GM18526 (cell line): ENCODE data around the gene ZNF341.

Experiments used
- POLR2A ChIP-seq: IDR thresholded peaks from 3 replicates; pipeline ENCODE4 v1.6.1; 2011; ENCODE audit not compliant: insufficient read length; ENCODE audit errors: extremely low read depth

Gene ZNF341

DNA sequence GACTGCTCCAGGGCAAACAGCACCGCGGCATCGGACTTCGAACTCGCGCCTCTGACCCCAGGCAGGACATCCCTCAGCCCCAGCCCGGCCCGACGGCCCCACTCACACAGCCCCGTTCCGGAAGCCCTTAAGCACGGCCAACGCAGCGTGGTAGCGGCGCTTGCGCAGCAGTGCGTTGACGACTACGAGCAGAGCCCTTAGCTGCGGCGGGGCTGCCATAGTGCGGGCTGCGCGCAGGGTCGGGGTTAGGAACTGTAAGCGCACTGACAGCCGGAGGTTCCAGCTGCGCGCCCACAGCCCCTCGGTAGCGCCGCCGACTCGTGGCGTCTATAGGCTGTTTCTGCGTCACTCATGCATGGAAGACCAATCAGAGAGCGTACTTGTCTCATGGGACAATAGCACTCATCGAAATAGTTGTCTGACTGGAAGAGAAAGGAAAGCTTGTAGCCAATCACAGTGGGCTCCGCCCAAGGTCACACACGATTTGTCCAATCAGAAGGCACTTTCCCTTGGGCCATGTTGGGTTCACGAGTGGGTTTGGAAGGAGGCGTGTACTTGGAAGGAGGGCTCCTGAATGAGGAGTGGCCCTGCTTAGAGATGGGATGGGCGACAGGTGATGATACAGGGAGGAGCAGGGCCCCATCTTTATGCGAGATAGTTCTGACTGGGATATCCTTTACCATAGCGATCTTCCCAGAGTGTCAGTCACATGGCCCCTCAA, 11.6 kb upstream of the ZNF341 start, which contains the start of gene PXMP4:
TSS of gene PXMP4 (minus strand) at position 322 of the 721 bp plus-strand sequence. CDS start at position 219, 103 bp downstream.
- peak; percentile 64 for TF ChIP-seq POLR2A

DNA sequence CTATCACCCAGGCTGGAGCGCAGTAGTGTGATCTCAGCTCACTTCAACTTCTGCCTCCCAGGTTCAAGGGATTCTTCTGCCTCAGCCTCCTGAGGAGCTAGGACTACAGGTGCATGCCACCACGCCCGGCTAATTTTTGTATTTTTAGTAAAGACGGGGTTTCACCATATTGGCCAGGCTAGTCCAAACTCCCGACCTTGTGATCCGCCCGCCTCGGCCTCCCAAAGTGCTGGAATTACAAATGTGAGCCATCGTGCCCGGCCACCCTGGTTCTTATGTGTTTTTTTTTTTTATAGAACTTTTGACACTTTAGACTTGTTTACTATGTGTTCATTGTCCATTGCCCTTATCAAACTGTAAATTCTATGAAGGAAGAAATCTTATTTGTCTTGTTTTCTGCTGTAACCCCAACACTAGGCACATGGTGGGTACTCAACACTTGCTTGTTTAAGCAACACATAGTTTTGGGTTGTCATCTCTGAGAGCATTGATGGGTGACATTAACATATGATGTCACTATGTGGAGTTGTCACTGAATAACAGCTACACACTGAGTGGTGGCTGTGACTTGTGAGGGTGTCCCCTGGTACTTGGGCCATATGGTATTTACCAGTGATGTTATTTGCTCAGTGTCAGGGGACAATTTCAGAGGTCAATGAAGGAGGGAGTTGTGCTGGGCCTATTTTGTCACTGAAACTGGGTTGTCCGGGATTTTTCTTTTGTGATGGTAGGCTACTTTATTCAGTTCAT, 10.2 kb upstream of the ZNF341 start:
- TF ChIP-seq POLR2A = no peak

DNA sequence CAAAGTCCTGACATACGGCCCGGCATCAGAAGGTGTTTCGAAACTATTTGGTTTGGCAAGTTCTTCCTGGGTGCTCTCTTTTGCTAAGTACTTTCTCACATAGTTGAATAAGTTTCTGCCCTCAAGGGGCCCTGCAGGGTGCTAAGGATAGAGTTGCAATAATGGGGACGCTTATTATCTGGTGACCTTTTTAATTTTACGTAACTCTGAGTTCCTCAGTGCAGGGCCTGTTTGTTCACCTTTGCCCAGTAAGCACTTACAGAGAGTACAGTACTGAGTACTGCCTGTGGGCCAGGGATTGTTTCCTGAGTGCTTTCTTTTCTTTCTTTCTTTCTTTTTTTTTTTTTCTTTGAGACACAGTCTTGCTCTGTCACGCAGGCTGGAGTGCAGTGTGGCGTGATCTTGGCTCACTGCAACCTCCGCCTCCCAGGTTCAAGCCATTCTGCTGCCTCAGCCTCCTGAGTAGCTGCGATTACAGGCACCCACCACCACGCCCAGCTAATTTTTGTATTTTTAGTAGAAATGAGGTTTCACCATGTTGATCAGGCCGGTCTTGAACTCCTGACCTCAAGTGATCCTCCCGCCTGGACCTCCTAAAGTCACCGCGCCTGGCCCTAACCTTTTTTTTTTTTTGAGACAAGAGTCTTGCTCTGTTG, 7.2 kb upstream of the ZNF341 start:
- TF ChIP-seq POLR2A = no peak

GRCh38 chr20:33725607-33726264, 6.1 kb upstream of the ZNF341 start:
- TF ChIP-seq POLR2A = no peak

DNA sequence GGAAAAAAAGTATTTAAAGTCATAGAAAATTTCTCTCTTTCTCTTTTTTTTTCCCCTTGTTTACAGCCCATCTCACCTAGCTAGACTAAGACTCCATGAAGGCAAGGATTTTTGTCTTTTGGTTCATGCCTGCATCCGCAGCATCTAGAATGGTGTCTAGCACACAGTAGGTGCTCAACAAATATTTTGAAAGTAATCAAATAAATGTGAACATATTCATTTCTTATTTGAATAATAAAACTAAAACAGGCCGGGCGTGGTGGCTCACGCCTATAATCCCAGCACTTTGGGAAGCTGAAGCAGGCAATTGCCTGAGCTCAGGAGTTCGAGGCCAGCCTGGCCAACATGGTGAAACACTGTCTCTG, 4.7 kb upstream of the ZNF341 start:
- no peak for TF ChIP-seq POLR2A

- TF ChIP-seq POLR2A = no peak
Measured at GRCh38 chr20:33727806-33728205, 4.0 kb upstream of the ZNF341 start.

- no peak for TF ChIP-seq POLR2A
Measured at GRCh38 chr20:33728463-33728862, 3.3 kb upstream of the ZNF341 start.

- no peak for TF ChIP-seq POLR2A
Measured at GRCh38 chr20:33729101-33729500, 2.7 kb upstream of the ZNF341 start.

GRCh38 chr20:33730946-33731692, 677 bp upstream of the ZNF341 start:
- TF ChIP-seq POLR2A = no peak

GRCh38 chr20:33732166-33732970, 572 bp downstream of the ZNF341 start:
- peak; percentile 65 for TF ChIP-seq POLR2A

- TF ChIP-seq POLR2A = no peak
Measured at GRCh38 chr20:33733654-33734576, 2.1 kb downstream of the ZNF341 start.

GRCh38 chr20:33736962-33737361, 5.2 kb downstream of the ZNF341 start:
- no peak for TF ChIP-seq POLR2A

GRCh38 chr20:33739493-33739892, 7.7 kb downstream of the ZNF341 start:
- TF ChIP-seq POLR2A = no peak

GRCh38 chr20:33740189-33740588, 8.4 kb downstream of the ZNF341 start:
- no peak for TF ChIP-seq POLR2A
